Gastrocnemius medialis (tissue), 4 donors: ENCODE measurements around the gene RERE. TPM values are rescaled to one million over a fixed set of nuclear protein-coding genes. Genes with fewer than 3 reads are reported as not detected.
A peak's percentile ranks its signal among the peaks of the same experiment; 100 is the strongest.

Source experiments
- ATAC-seq, 2 donors: fragments of 150-250 bp; one replicate each; pipeline ENCODE4 v1.9.1; 2016
- DNase-seq, 2 donors: peaks; one replicate each; pipeline ENCODE4 v3.0.0-alpha.2; 2019
- H3K27ac ChIP-seq, 4 donors: fragments of 200-600 bp; sonication (generic); 1 replicate in 1 of 4; 2 replicates in 3 of 4; pipeline ENCODE4 v1.5.1; 2016 to 2018; ENCODE audit warnings: mild to moderate bottlenecking in 2 of 4, moderate library complexity in 1 of 4
- H3K27me3 ChIP-seq, 3 donors: fragments of 200-600 bp; sonication (generic) in 2 of 3; 1 replicate in 1 of 3; 2 replicates in 2 of 3; pipeline versions ENCODE4 v1.5.1 to v1.6.0; 2016 to 2019; ENCODE audit warnings: mild to moderate bottlenecking in 1 of 3, moderate library complexity in 1 of 3
- H3K36me3 ChIP-seq, 2 donors: fragments of 200-600 bp; sonication (generic) in 1 of 2; one replicate each; pipeline ENCODE4 v1.5.1; 2017 to 2018
- H3K4me1 ChIP-seq, 2 donors: fragments of 200-600 bp; sonication (generic) in 1 of 2; one replicate each; pipeline ENCODE4 v1.5.1; 2016 to 2017; ENCODE audit warnings: mild to moderate bottlenecking in 2 of 2
- H3K4me3 ChIP-seq, 4 donors: fragments of 200-600 bp; sonication (generic) in 3 of 4; 1 replicate in 1 of 4; 2 replicates in 3 of 4; pipeline ENCODE4 v1.5.1; 2016 to 2019; ENCODE audit warnings: mild to moderate bottlenecking in 2 of 4
- H3K9me3 ChIP-seq, 3 donors: fragments of 200-600 bp; sonication (generic) in 2 of 3; 1 replicate in 1 of 3; 2 replicates in 2 of 3; pipeline ENCODE4 v1.5.1; 2016 to 2019
- CTCF ChIP-seq, 5 experiments: fragments of 450-650 bp in 3 of 5; fragments of 200-600 bp in 2 of 5; sonication (generic) in 2 of 5; IDR thresholded peaks in 4 of 5; conservative IDR thresholded peaks in 1 of 5; 1 replicate in 4 of 5; 2 replicates in 1 of 5; pipeline ENCODE4 v1.5.1; 2016 to 2019; ENCODE audit warnings: antibody characterized with exemption in 5 of 5, mild to moderate bottlenecking in 3 of 5, moderate library complexity in 3 of 5
- POLR2A ChIP-seq, 2 donors: fragments of 450-650 bp; IDR thresholded peaks; one replicate each; pipeline ENCODE4 v1.6.1; 2017; ENCODE audit warnings: antibody characterized with exemption in 2 of 2, mild to moderate bottlenecking in 2 of 2, moderate library complexity in 2 of 2
- in situ Hi-C, 4 donors: fragments of 200-750 bp; cut with MboI; loops; one replicate each; pipeline versions ENCODE4 v1.15.0 to v1.8.0; 2017; ENCODE audit warnings: low sequenced_read_pairs in 4 of 4
- intact Hi-C: fragments of 100-400 bp; cut with DNase I; formaldehyde crosslinking; loops from one replicate; pipeline ENCODE4 v1.15.1; 2023; ENCODE audit warnings: low total_unique reads
- total RNA-seq, 4 donors: library from RNA; depleted of rRNA; stranded (reverse); fragments of >200 nt; gene quantifications; one replicate each; pipeline versions ENCODE4 v1.1.0 to v1.2.3, GENCODE V29; 2016

The RERE gene
- total RNA-seq, 4 donors from 2014 or later, result 60.8 to 106 (median 102) TPM

- Histone ChIP-seq H3K27ac (peak overlapping the region; percentile 65 to 83 (median 75)), H3K27me3 (no peaks in the 10 kb centered on the region), H3K4me1 (peaks cover 30 to 55% of the 10 kb centered on the region in 2 donors), H3K9me3 (no peaks in the 10 kb centered on the region), H3K4me3 (no peak overlapping the region), H3K36me3 (no peaks in the 10 kb centered on the region)
- ATAC-seq (peak in 1 of 2 donors; percentile 32), DNase-seq (peak in 1 of 2 donors; percentile 53)
- intact Hi-C loops, result loop anchor here (10.0 kb wide), 1 partner anchor 262 kb away; no protein-coding TSS in a partner anchor
- in situ Hi-C loops, result loop anchor here in 1 of 4 donors (10.0 kb wide), 1 partner anchor 52 kb away; no protein-coding TSS in a partner anchor
- TF ChIP-seq POLR2A (IDR thresholded peaks at IDR 0.05) (no peak), CTCF (IDR thresholded peaks at IDR 0.05 in 4 of 5, conservative IDR thresholded peaks at IDR 0.05 in 1 of 5) (no peak)
Measured at GRCh38 chr1:8462371-8462892, 355.0 kb downstream of the RERE start.

GRCh38 chr1:8461351-8462110 lies 355.9 kb downstream of the RERE start:
- Histone ChIP-seq H3K4me1 (peaks cover 39 to 62% of the 10 kb centered on the region in 2 donors), H3K36me3 (no peaks in the 10 kb centered on the region), H3K4me3 (no peak overlapping the region), H3K27me3 (no peaks in the 10 kb centered on the region), H3K27ac (peak overlapping the region; percentile 65 to 83 (median 75)), H3K9me3 (no peaks in the 10 kb centered on the region)
- DNase-seq (no peak), ATAC-seq (no peak)
- TF ChIP-seq POLR2A (IDR thresholded peaks at IDR 0.05), result no peak
- TF ChIP-seq CTCF (IDR thresholded peaks at IDR 0.05 in 4 of 5, conservative IDR thresholded peaks at IDR 0.05 in 1 of 5), result no peak
- in situ Hi-C loops (loop anchor here in 1 of 4 donors (10.0 kb wide), 1 partner anchor 53 kb away; no protein-coding TSS in a partner anchor), intact Hi-C loops (loop anchor here (10.0 kb wide), 1 partner anchor 263 kb away; no protein-coding TSS in a partner anchor)

GRCh38 chr1:8460784-8461183 lies 356.7 kb downstream of the RERE start:
- no peak overlapping the region for H3K4me3 ChIP-seq
- DNase-seq (no peak), ATAC-seq (no peak)
- no peaks in the 10 kb centered on the region for H3K36me3 ChIP-seq
- TF ChIP-seq CTCF (IDR thresholded peaks at IDR 0.05 in 4 of 5, conservative IDR thresholded peaks at IDR 0.05 in 1 of 5) (no peak), POLR2A (IDR thresholded peaks at IDR 0.05) (no peak)
- H3K27ac ChIP-seq, result peak overlapping the region in 1 of 4 donors; percentile 65
- no peaks in the 10 kb centered on the region for H3K9me3 ChIP-seq
- in situ Hi-C loops, result loop anchor here in 1 of 4 donors (10.0 kb wide), 1 partner anchor 54 kb away; no protein-coding TSS in a partner anchor
- no peaks in the 10 kb centered on the region for H3K27me3 ChIP-seq
- peaks cover 46 to 70% of the 10 kb centered on the region in 2 donors for H3K4me1 ChIP-seq
- intact Hi-C loops, result loop anchor here (10.0 kb wide), 1 partner anchor 264 kb away; no protein-coding TSS in a partner anchor

GRCh38 chr1:8460132-8460544 lies 357.3 kb downstream of the RERE start:
- in situ Hi-C loops, result loop anchor here in 1 of 4 donors (10.0 kb wide), 1 partner anchor 55 kb away; no protein-coding TSS in a partner anchor
- Histone ChIP-seq H3K9me3 (no peaks in the 10 kb centered on the region), H3K27me3 (no peaks in the 10 kb centered on the region), H3K4me1 (peaks cover 53 to 71% of the 10 kb centered on the region in 2 donors), H3K36me3 (no peaks in the 10 kb centered on the region), H3K4me3 (no peak overlapping the region), H3K27ac (no peak overlapping the region)
- intact Hi-C loops, result loop anchor here (10.0 kb wide), 1 partner anchor 265 kb away; no protein-coding TSS in a partner anchor
- no peak for TF ChIP-seq POLR2A (IDR thresholded peaks at IDR 0.05)
- no peak for TF ChIP-seq CTCF (IDR thresholded peaks at IDR 0.05 in 4 of 5, conservative IDR thresholded peaks at IDR 0.05 in 1 of 5)
- DNase-seq, result no peak
- ATAC-seq, result no peak
